HG03196 (cell line): ENCODE data around the gene EFCAB8.
"Not testable (repeated sequence)": the region's sequence is repeated elsewhere in the genome, so short reads cannot be mapped to it uniquely, and the experiment has no call there.

Experiments
- ATAC-seq: cut with Tn5 transposase; IDR thresholded peaks from one replicate; pipeline ENCODE4 v1.9.1; 2021; ENCODE audit not compliant: unreplicated experiment

EFCAB8 gene

GRCh38 chr20:32970973-32971300 lies 112.2 kb downstream of the EFCAB8 start:
- ATAC-seq, result no peak

- ATAC-seq, result no peak
These were observed 113.0 kb downstream of the EFCAB8 start for GRCh38 chr20:32971703-32972161.

- peak; percentile 76 for ATAC-seq
These were observed 113.7 kb downstream of the EFCAB8 start for GRCh38 chr20:32972181-32973076.

- ATAC-seq, result no peak
These were observed 114.5 kb downstream of the EFCAB8 start for GRCh38 chr20:32973077-32973717.

- not testable (repeated sequence) for ATAC-seq
These were observed 115.7 kb downstream of the EFCAB8 start for GRCh38 chr20:32974204-32975064.

- not testable (repeated sequence) for ATAC-seq
These were observed 116.4 kb downstream of the EFCAB8 start for GRCh38 chr20:32975121-32975520.

GRCh38 chr20:32975698-32976674 lies 117.3 kb downstream of the EFCAB8 start:
- no peak for ATAC-seq

- no peak for ATAC-seq
These were observed 118.0 kb downstream of the EFCAB8 start for GRCh38 chr20:32976746-32977145.

GRCh38 chr20:32977281-32978008 lies 118.7 kb downstream of the EFCAB8 start:
- ATAC-seq, result no peak

GRCh38 chr20:32978009-32978335 lies 119.2 kb downstream of the EFCAB8 start:
- no peak for ATAC-seq

GRCh38 chr20:32979201-32979998 lies 120.7 kb downstream of the EFCAB8 start:
- ATAC-seq, result no peak

GRCh38 chr20:32980131-32980941 lies 121.6 kb downstream of the EFCAB8 start:
- ATAC-seq, result no peak

GRCh38 chr20:32980990-32981389 lies 122.3 kb downstream of the EFCAB8 start:
- no peak for ATAC-seq

GRCh38 chr20:32982617-32983458 lies 124.1 kb downstream of the EFCAB8 start:
- no peak for ATAC-seq

GRCh38 chr20:32983459-32984112 lies 124.9 kb downstream of the EFCAB8 start:
- ATAC-seq, result no peak

- ATAC-seq, result no peak
These were observed 125.5 kb downstream of the EFCAB8 start for GRCh38 chr20:32984196-32984595.
